SK-N-SH (cell line): ENCODE results near the gene ARHGAP29. TPM values are rescaled to one million over a fixed set of nuclear protein-coding genes. Genes with fewer than 3 reads are reported as not detected.

Experiments
- CTCF ChIA-PET: fragments of 300-600, 350-600 bp; formaldehyde crosslinking; extraction: SDS; loops from one replicate; lab custom pipeline; 2021; lab: Yijun Ruan, JAX
- POLR2A ChIA-PET: fragments of 350-600 bp; sonication (Branson Sonifier 250); formaldehyde crosslinking; extraction: SDS; loops from one replicate; lab custom pipeline; 2020; ENCODE audit warnings: antibody characterized with exemption, inconsistent platforms; lab: Yijun Ruan, JAX
- DNase-seq: peaks from one replicate; pipeline ENCODE4 v3.0.0; 2012
- H2AFZ ChIP-seq: fragments of 200-600 bp; sonication (generic); 2 replicates; pipeline ENCODE4 v1.8.1; 2016; ENCODE audit warnings: antibody characterized with exemption, mild to moderate bottlenecking, low read depth
- H3F3A ChIP-seq: fragments of 200-600 bp; sonication (generic); replicated peaks from 2 replicates; pipeline ENCODE3; 2016; ENCODE audit warnings: antibody characterized with exemption, mild to moderate bottlenecking; ENCODE audit not compliant: insufficient read depth
- H3K27ac ChIP-seq, 2 experiments: fragments of 200-500 bp in 1 of 2; fragments of 200-600 bp in 1 of 2; sonication (Bioruptor generic) in 1 of 2; sonication (generic), shearing (Covaris generic) in 1 of 2; 2 replicates each; pipeline versions ENCODE4 v1.5.1 to v1.6.1; 2014 to 2016; ENCODE audit warnings: low read depth in 2 of 2, inconsistent platforms in 1 of 2, low read length in 1 of 2, mild to moderate bottlenecking in 1 of 2, mixed read lengths in 1 of 2
- H3K27me3 ChIP-seq: fragments of 200-600 bp; sonication (generic), shearing (Covaris generic); 2 replicates; pipeline ENCODE4 v1.6.1; 2016; ENCODE audit warnings: mixed run types; ENCODE audit not compliant: insufficient read depth
- H3K36me3 ChIP-seq, 2 experiments: fragments of 200-500 bp in 1 of 2; fragments of 200-600 bp in 1 of 2; sonication (Bioruptor generic) in 1 of 2; sonication (generic) in 1 of 2; replicated peaks in 1 of 2; 2 replicates each; pipeline versions ENCODE3 to v1.5.1; 2014 to 2016; ENCODE audit warnings: low read length in 1 of 2, mild to moderate bottlenecking in 1 of 2; ENCODE audit not compliant: insufficient read depth in 2 of 2, control insufficient read depth in 1 of 2
- H3K4me1 ChIP-seq, 2 experiments: fragments of 200-500 bp in 1 of 2; fragments of 200-600 bp in 1 of 2; sonication (Bioruptor generic) in 1 of 2; sonication (generic), shearing (Covaris generic) in 1 of 2; 2 replicates each; pipeline versions ENCODE4 v1.5.1 to v1.6.1; 2014 to 2016; ENCODE audit warnings: low read depth in 1 of 2, low read length in 1 of 2, mixed run types in 1 of 2; ENCODE audit not compliant: insufficient read depth in 2 of 2, control insufficient read depth in 1 of 2
- H3K4me2 ChIP-seq: fragments of 200-600 bp; sonication (generic), shearing (Covaris generic); 2 replicates; pipeline ENCODE4 v1.6.1; 2017; ENCODE audit warnings: mixed run types
- H3K4me3 ChIP-seq, 2 experiments: fragments of 200-500 bp in 1 of 2; fragments of 200-600 bp in 1 of 2; sonication (Bioruptor generic) in 1 of 2; sonication (generic), shearing (Covaris generic) in 1 of 2; 2 replicates each; pipeline versions ENCODE4 v1.5.1 to v1.8.1; 2014 to 2016; ENCODE audit warnings: low read depth in 2 of 2, inconsistent platforms in 1 of 2, low read length in 1 of 2, mild to moderate bottlenecking in 1 of 2, mixed read lengths in 1 of 2, moderate library complexity in 1 of 2
- H3K79me2 ChIP-seq: fragments of 200-600 bp; sonication (generic); 2 replicates; pipeline ENCODE4 v1.8.1; 2017; ENCODE audit warnings: mild to moderate bottlenecking; ENCODE audit not compliant: insufficient read depth
- H3K9ac ChIP-seq: fragments of 200-600 bp; sonication (generic); 2 replicates; pipeline ENCODE4 v1.6.1; 2017; ENCODE audit warnings: mixed run types
- H3K9me2 ChIP-seq: fragments of 200-600 bp; sonication (generic); 2 replicates; pipeline ENCODE4 v1.6.1; 2017; ENCODE audit warnings: mixed run types
- H3K9me3 ChIP-seq: fragments of 200-600 bp; sonication (generic); 2 replicates; pipeline ENCODE4 v1.6.1; 2017; ENCODE audit warnings: mixed run types, mild to moderate bottlenecking, moderate library complexity
- H4K20me1 ChIP-seq: fragments of 200-600 bp; sonication (generic); 2 replicates; pipeline ENCODE4 v1.6.1; 2017; ENCODE audit warnings: mild to moderate bottlenecking, mixed run types; ENCODE audit not compliant: insufficient read depth
- EP300 ChIP-seq, 2 experiments: IDR thresholded peaks; 2 replicates each; pipeline versions ENCODE4 v1.4.0 to v1.6.1; 2012; ENCODE audit warnings: borderline replicate concordance in 1 of 2, low read depth in 1 of 2, low read length in 1 of 2
- EZH2phosphoT487 ChIP-seq: fragments of 200-600 bp; sonication (generic); IDR thresholded peaks from 2 replicates; pipeline ENCODE4 v1.6.1; 2017; ENCODE audit warnings: low read depth, mixed run types, mild to moderate bottlenecking, antibody characterized with exemption, moderate library complexity, borderline replicate concordance
- FOSL2 ChIP-seq: IDR thresholded peaks from 2 replicates; pipeline ENCODE4 v1.4.0; 2012; ENCODE audit warnings: low read depth, mild to moderate bottlenecking, moderate library complexity, borderline replicate concordance
- FOXJ3 ChIP-seq: sonication (generic); formaldehyde crosslinking; IDR thresholded peaks from 2 replicates; pipeline ENCODE4 v1.5.1; 2020; ENCODE audit warnings: mild to moderate bottlenecking, missing genetic modification reagents
- FOXM1 ChIP-seq: IDR thresholded peaks from 2 replicates; pipeline ENCODE4 v1.4.0; 2012; ENCODE audit warnings: low read depth, mild to moderate bottlenecking
- JUND ChIP-seq: IDR thresholded peaks from 2 replicates; pipeline ENCODE4 v1.4.0; 2012
- MAX ChIP-seq: IDR thresholded peaks from 2 replicates; pipeline ENCODE4 v1.4.0; 2012; ENCODE audit warnings: low read depth
- MEF2A ChIP-seq: IDR thresholded peaks from 2 replicates; pipeline ENCODE4 v1.4.0; 2012; ENCODE audit warnings: low read depth, borderline replicate concordance
- MXI1 ChIP-seq: IDR thresholded peaks from 2 replicates; pipeline ENCODE4 v1.6.1; 2012; ENCODE audit warnings: mild to moderate bottlenecking, low read depth, low read length, improper control_type of control experiment
- NFIC ChIP-seq: IDR thresholded peaks from 2 replicates; pipeline ENCODE4 v1.4.0; 2012; ENCODE audit warnings: borderline replicate concordance
- RAD21 ChIP-seq: IDR thresholded peaks from 2 replicates; pipeline ENCODE4 v1.6.1; 2012; ENCODE audit warnings: mild to moderate bottlenecking, low read length
- RXRA ChIP-seq: IDR thresholded peaks from 2 replicates; pipeline ENCODE4 v1.4.0; 2012; ENCODE audit warnings: low read depth, mild to moderate bottlenecking, borderline replicate concordance
- SIN3A ChIP-seq: IDR thresholded peaks from 2 replicates; pipeline ENCODE4 v1.6.1; 2012; ENCODE audit warnings: low read depth, mild to moderate bottlenecking, low read length, moderate library complexity, borderline replicate concordance
- TAF1 ChIP-seq: IDR thresholded peaks from 2 replicates; pipeline ENCODE4 v1.6.1; 2012; ENCODE audit warnings: low read depth, mild to moderate bottlenecking, low read length, moderate library complexity, borderline replicate concordance
- TEAD4 ChIP-seq: IDR thresholded peaks from 2 replicates; pipeline ENCODE4 v1.4.0; 2012; ENCODE audit warnings: mild to moderate bottlenecking, borderline replicate concordance; ENCODE audit not compliant: insufficient read depth
- YY1 ChIP-seq: IDR thresholded peaks from 2 replicates; pipeline ENCODE4 v1.4.0; 2012; ENCODE audit warnings: low read depth, mild to moderate bottlenecking
- WGBS: methylation state at CpG from one replicate; pipeline ENCODE4 v1.1.6; 2017; ENCODE audit warnings: low lambda C conversion rate; 5-methylcytosine and 5-hydroxymethylcytosine counted together
- polyA plus RNA-seq, 3 experiments: library from polyadenylated mRNA; depleted of rRNA; stranded (reverse); fragments of >200 nt; gene quantifications; 2 replicates each; pipeline ENCODE4 v1.2.3, GENCODE V29; 2012
- TF ChIP-seq, protein P1 (sequence below): IDR thresholded peaks from 2 replicates; pipeline ENCODE4 v1.4.0; 2012; ENCODE audit warnings: low read depth, borderline replicate concordance

Gene ARHGAP29
- polyA plus RNA-seq, 1 of the 3 experiments (the other 2 are of a cell fraction): 20.1 TPM

- no peaks in the 10 kb centered on the region; a peak in 1 of 4 replicates for H3K4me1 ChIP-seq
- peaks cover 6% of the 10 kb centered on the region for H3F3A ChIP-seq
- no peak overlapping the region for H3K27ac ChIP-seq
- H3K9ac ChIP-seq: no peak overlapping the region
- no peak overlapping the region for H3K4me3 ChIP-seq
- CTCF ChIA-PET: no interaction called here
- DNase-seq: no peak
- no peak overlapping the region for H3K4me2 ChIP-seq
- peaks cover 8% of the 10 kb centered on the region; the same call in 1 of the 2 replicates for H3K79me2 ChIP-seq
- TF ChIP-seq MAX (no peak), MEF2A (no peak), EZH2phosphoT487 (no peak), EP300 (IDR thresholded peaks at IDR 0.05; ENCODE audit: borderline replicate concordance in 1 of 2, low read depth in 1 of 2, low read length in 1 of 2) (no peak), RXRA (no peak), JUND (no peak), YY1 (no peak), MXI1 (no peak), SIN3A (no peak), TAF1 (no peak), TEAD4 (no peak), FOXM1 (no peak), FOSL2 (no peak), RAD21 (no peak), FOXJ3 (CRISPR knock-in tag) (no peak), NFIC (no peak)
- TF ChIP-seq, protein P1, sequence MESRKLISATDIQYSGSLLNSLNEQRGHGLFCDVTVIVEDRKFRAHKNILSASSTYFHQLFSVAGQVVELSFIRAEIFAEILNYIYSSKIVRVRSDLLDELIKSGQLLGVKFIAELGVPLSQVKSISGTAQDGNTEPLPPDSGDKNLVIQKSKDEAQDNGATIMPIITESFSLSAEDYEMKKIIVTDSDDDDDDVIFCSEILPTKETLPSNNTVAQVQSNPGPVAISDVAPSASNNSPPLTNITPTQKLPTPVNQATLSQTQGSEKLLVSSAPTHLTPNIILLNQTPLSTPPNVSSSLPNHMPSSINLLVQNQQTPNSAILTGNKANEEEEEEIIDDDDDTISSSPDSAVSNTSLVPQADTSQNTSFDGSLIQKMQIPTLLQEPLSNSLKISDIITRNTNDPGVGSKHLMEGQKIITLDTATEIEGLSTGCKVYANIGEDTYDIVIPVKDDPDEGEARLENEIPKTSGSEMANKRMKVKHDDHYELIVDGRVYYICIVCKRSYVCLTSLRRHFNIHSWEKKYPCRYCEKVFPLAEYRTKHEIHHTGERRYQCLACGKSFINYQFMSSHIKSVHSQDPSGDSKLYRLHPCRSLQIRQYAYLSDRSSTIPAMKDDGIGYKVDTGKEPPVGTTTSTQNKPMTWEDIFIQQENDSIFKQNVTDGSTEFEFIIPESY: no peak
- no peaks in the 10 kb centered on the region for H4K20me1 ChIP-seq
- no peaks in the 10 kb centered on the region for H3K9me2 ChIP-seq
- no peaks in the 10 kb centered on the region for H3K27me3 ChIP-seq
- H3K36me3 ChIP-seq: peaks cover 31 to 37% of the 10 kb centered on the region in 2 experiments
- no peak overlapping the region for H2AFZ ChIP-seq
- WGBS: 98% methylated on average over 2 of the region's 2 CpGs
- POLR2A ChIA-PET: no interaction called here
- H3K9me3 ChIP-seq: no peaks in the 10 kb centered on the region
Observed at GRCh38 chr1:94194079-94194865, 43.1 kb downstream of the ARHGAP29 start.
